GM13976 (cell line): Measurements from ENCODE around the gene KCNE3.

Source experiments
- DNase-seq: peaks from one replicate; pipeline ENCODE4 v3.0.0; 2012; ENCODE audit warnings: low spot score
- in situ Hi-C: fragments of 300-500 bp; cut with MboI; formaldehyde crosslinking; loops from one replicate; pipeline ENCODE4 v1.12.0; 2022; ENCODE audit warnings: low sequenced_read_pairs, mixed read lengths, inconsistent platforms; ENCODE audit not compliant: unreplicated experiment
- TF ChIP-seq, protein P1 (sequence below): IDR thresholded peaks from 2 replicates; pipeline ENCODE4 v1.5.1; 2012; ENCODE audit warnings: borderline replicate concordance, mild to moderate bottlenecking; ENCODE audit not compliant: insufficient read depth; ENCODE audit errors: extremely low read depth, missing control alignments, control extremely low read depth

The KCNE3 gene

DNA sequence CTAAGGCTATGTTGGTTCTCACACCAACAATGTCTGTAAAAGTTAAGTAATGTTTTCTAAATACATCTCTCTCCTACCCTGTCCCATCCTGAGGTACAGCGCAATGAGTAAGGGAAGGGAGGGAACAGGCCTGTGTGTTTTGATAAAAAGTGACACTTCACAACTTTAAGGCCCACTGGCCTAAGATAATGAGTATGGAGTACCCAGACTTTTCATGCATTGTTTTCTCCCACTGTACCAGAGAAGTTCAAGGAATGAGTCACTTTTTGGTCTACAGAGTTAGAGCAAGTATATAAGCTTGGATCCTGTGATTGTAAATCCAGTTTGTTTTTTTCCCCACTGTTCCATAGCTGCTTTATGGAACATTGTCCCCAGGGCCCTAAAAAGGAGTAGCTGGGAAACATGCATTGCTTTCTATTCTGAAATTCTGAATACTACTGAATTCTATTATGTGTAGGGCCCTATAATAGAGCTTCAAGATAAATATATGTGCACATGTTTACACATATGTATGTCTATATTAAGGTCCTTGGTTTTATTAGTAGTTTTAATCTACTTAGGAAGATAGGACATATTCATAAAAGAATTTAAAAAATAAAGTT, 29.8 kb downstream of the KCNE3 start:
- TF ChIP-seq, protein P1, sequence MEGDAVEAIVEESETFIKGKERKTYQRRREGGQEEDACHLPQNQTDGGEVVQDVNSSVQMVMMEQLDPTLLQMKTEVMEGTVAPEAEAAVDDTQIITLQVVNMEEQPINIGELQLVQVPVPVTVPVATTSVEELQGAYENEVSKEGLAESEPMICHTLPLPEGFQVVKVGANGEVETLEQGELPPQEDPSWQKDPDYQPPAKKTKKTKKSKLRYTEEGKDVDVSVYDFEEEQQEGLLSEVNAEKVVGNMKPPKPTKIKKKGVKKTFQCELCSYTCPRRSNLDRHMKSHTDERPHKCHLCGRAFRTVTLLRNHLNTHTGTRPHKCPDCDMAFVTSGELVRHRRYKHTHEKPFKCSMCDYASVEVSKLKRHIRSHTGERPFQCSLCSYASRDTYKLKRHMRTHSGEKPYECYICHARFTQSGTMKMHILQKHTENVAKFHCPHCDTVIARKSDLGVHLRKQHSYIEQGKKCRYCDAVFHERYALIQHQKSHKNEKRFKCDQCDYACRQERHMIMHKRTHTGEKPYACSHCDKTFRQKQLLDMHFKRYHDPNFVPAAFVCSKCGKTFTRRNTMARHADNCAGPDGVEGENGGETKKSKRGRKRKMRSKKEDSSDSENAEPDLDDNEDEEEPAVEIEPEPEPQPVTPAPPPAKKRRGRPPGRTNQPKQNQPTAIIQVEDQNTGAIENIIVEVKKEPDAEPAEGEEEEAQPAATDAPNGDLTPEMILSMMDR: no peak
- no peak for DNase-seq
- in situ Hi-C loops: no loop called here

- in situ Hi-C loops: no loop called here
- TF ChIP-seq, protein P1: no peak
- DNase-seq: no peak
Measured at GRCh38 chr11:74434528-74434927, 32.8 kb downstream of the KCNE3 start.

- no peak for DNase-seq
- TF ChIP-seq, protein P1: no peak
- in situ Hi-C loops: no loop called here
Measured at GRCh38 chr11:74429205-74429604, 38.1 kb downstream of the KCNE3 start.

- DNase-seq: no peak
- in situ Hi-C loops: no loop called here
- TF ChIP-seq, protein P1: no peak
Measured at GRCh38 chr11:74427384-74427886, 39.9 kb downstream of the KCNE3 start.

DNA sequence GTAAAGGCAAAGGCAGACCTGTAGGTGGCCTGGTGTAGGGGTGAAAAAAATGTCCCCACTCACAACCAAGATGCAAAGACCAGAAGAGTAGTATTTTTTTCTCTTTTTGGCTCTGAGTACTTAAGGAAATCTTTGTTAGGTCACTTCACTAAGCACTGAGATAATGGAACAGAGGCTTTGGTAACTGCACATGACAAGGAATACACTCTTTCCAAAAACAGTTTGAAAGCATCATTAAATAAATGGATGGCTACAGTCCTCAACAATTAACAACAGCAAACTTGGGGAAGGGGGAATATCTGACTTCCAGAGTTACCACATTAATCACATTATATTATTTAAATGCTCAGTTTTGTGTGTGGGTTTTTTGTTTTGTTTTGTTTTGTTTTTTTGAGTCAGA, 42.2 kb downstream of the KCNE3 start:
- no peak for DNase-seq
- in situ Hi-C loops: no loop called here
- TF ChIP-seq, protein P1: no peak

GRCh38 chr11:74418509-74418895, 48.8 kb downstream of the KCNE3 start:
- TF ChIP-seq, protein P1: no peak
- no peak for DNase-seq
- in situ Hi-C loops: no loop called here
